ENCODE results near the gene TOP1. TPM values are rescaled to one million over a fixed set of nuclear protein-coding genes. Genes with fewer than 3 reads are reported as not detected.

Gene TOP1
- total RNA-seq, 1 experiment from 2014 or later, result 144 TPM

DNA sequence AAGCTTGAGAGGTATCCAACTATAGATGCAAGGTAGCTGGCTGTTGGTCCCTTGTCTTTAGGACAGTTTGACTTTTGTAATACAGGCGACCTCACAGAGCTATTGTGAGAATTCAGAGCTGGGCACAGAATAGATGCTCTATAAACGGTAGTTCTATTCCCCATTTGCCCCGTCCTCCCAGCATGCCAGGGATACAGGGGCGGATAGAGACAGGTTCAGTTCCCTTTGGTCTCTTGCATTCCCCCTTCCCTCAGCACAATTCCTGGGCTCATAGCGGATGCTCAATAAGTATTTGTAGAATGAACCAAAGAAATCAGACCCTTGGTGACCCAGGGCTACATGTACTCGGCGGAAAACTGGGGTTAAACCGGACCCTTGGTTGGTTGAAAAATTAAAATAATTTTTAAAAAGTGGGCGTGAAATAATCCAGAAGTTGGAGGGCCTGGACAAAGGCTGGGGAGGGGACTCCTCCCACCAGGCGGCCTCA is 707 bp upstream of the TOP1 start:
- Mint-ChIP-seq H3K4me1 (ENCODE audit: low read depth, unreplicated experiment) (peaks cover 50% of the 10 kb centered on the region), H3K4me3 (ENCODE audit: unreplicated experiment) (peak overlapping the region; percentile 96), H3K36me3 (ENCODE audit: insufficient read depth, unreplicated experiment) (peaks cover 49% of the 10 kb centered on the region), H3K27ac (ENCODE audit: unreplicated experiment) (peak overlapping the region; percentile 100), H3K27me3 (ENCODE audit: insufficient read depth, unreplicated experiment) (no peaks in the 10 kb centered on the region), H3K9me3 (ENCODE audit: unreplicated experiment) (no peaks in the 10 kb centered on the region)
- TF ChIP-seq, protein P1, sequence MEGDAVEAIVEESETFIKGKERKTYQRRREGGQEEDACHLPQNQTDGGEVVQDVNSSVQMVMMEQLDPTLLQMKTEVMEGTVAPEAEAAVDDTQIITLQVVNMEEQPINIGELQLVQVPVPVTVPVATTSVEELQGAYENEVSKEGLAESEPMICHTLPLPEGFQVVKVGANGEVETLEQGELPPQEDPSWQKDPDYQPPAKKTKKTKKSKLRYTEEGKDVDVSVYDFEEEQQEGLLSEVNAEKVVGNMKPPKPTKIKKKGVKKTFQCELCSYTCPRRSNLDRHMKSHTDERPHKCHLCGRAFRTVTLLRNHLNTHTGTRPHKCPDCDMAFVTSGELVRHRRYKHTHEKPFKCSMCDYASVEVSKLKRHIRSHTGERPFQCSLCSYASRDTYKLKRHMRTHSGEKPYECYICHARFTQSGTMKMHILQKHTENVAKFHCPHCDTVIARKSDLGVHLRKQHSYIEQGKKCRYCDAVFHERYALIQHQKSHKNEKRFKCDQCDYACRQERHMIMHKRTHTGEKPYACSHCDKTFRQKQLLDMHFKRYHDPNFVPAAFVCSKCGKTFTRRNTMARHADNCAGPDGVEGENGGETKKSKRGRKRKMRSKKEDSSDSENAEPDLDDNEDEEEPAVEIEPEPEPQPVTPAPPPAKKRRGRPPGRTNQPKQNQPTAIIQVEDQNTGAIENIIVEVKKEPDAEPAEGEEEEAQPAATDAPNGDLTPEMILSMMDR (IDR thresholded peaks at IDR 0.05; ENCODE audit: insufficient read depth in 1 of 2, low read depth in 1 of 2, low read length in 1 of 2, severe bottlenecking in 1 of 2, unreplicated experiment in 1 of 2), result no peak
- Histone ChIP-seq H3K9me3 (no peaks in the 10 kb centered on the region), H3K27me3 (replicated peaks; ENCODE audit: control insufficient read depth, insufficient read depth, low read length) (no peaks in the 10 kb centered on the region), H3K36me3 (ENCODE audit: control insufficient read depth, insufficient read depth, low read length) (peaks cover 2% of the 10 kb centered on the region; the same call in 1 of the 2 replicates), H3K4me3 (ENCODE audit: low read depth, low read length) (peak overlapping the region; percentile 54), H3K4me1 (peaks cover 46% of the 10 kb centered on the region)
- ChIA-PET CTCF (interaction anchor here (0.6 to 1.5 kb wide), 7 partner anchors 10 to 107 kb away, joined by 3 to 21 read pairs (median 3); no protein-coding TSS in a partner anchor), POLR2A (interaction anchor here (0.7 to 1.5 kb wide), 5 partner anchors 10 to 83 kb away, joined by 3 to 14 read pairs (median 8); no protein-coding TSS in a partner anchor)
- TSS peak; percentile 95 for BruUV-seq (replicated peaks)
- intact Hi-C loops (cut with micrococcal nuclease; ENCODE audit: unreplicated experiment), result loop anchor here (1.0 to 2.0 kb wide), 7 partner anchors 11 to 109 kb away; partner anchors contain the start of gene PLCG1
- DNase-seq, result no peak

DNA sequence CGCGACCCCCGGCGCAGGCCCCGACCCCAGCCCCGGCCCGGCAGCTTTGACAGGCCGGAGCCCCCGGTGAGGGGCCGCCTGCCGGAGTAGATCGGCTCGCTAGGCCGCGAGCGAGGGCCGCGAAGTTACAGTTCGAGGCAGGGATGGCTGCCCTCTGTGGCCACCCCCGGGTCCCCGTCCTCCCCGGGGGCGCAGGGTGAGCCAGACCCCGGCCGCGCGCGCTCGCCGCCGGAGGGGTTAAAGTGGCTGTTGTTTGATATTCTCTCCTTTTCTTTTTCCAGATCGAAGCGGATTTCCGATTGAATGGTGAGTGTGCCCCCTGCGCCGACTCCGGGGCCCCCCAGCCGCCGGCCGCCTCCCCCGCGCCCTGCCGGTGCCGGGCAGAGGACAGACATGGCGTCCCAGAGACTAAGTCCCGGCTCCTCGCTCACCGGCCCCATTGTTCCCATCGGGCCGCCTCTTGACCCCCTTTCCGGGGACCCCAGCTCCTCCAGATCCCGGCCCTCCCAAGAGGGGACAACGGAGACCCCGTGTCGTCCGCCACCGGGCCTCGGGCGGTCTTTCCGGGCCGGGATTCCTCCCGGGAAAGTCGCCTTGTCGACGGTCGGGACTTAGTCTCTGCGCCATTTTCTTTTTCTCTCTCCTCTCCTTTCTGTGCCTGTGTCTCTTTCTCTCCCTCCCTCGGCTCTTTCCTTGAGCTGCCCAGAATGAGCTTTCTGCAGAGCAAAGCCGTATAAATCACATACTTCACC is 704 bp downstream of the TOP1 start:
- Mint-ChIP-seq H3K27ac (ENCODE audit: unreplicated experiment) (peak overlapping the region; percentile 100), H3K4me3 (ENCODE audit: unreplicated experiment) (peak overlapping the region; percentile 96), H3K4me1 (ENCODE audit: low read depth, unreplicated experiment) (peaks cover 57% of the 10 kb centered on the region), H3K27me3 (ENCODE audit: insufficient read depth, unreplicated experiment) (no peaks in the 10 kb centered on the region), H3K36me3 (ENCODE audit: insufficient read depth, unreplicated experiment) (peaks cover 63% of the 10 kb centered on the region), H3K9me3 (ENCODE audit: unreplicated experiment) (no peaks in the 10 kb centered on the region)
- Histone ChIP-seq H3K4me3 (ENCODE audit: low read depth, low read length) (peak overlapping the region; percentile 99), H3K36me3 (ENCODE audit: control insufficient read depth, insufficient read depth, low read length) (peaks cover 2% of the 10 kb centered on the region; the same call in 1 of the 2 replicates), H3K9me3 (no peaks in the 10 kb centered on the region), H3K4me1 (peaks cover 36% of the 10 kb centered on the region), H3K27me3 (replicated peaks; ENCODE audit: control insufficient read depth, insufficient read depth, low read length) (no peaks in the 10 kb centered on the region)
- intact Hi-C loops (cut with micrococcal nuclease; ENCODE audit: unreplicated experiment), result loop anchor here (2.0 kb wide), 2 partner anchors 19 to 107 kb away; partner anchors contain the start of gene PLCG1
- TF ChIP-seq, protein P1 (IDR thresholded peaks at IDR 0.05; ENCODE audit: insufficient read depth in 1 of 2, low read depth in 1 of 2, low read length in 1 of 2, severe bottlenecking in 1 of 2, unreplicated experiment in 1 of 2), result no peak
- CTCF ChIA-PET, result interaction anchor here (0.5 to 1.5 kb wide), 5 partner anchors 16 to 60 kb away, joined by 3 to 9 read pairs (median 4); no protein-coding TSS in a partner anchor
- POLR2A ChIA-PET, result interaction anchor here (1.0 kb wide), 1 partner anchor 39 kb away, joined by 4 read pairs; no protein-coding TSS in a partner anchor
- peak; percentile 56 to 77 for DNase-seq
- no TSS peak for BruUV-seq (replicated peaks)

DNA sequence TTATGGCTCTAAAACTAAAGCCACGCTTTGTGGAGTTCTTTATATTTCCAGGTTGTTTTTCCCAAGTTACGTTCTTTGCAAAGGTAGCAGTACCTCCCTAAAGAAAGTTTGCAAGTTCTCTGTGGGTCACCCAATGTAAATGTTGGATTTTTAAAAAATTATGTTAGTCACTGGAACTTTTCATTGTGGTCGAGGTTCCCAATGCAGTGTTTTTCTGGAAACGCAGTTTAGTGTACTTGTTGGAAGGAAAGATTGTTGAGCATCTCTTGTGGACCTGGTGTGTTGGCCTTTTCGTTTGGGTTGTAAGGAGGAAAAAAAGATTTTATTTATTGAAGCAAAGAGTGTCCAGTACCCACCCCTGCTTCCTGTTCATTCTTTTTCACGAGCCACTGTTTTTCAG is 1.4 kb downstream of the TOP1 start:
- intact Hi-C loops (cut with micrococcal nuclease; ENCODE audit: unreplicated experiment), result loop anchor here (1.0 kb wide), 1 partner anchor 8 kb away; no protein-coding TSS in a partner anchor
- peak overlapping the region; percentile 96 for H3K4me3 Mint-ChIP-seq (ENCODE audit: unreplicated experiment)
- H3K9me3 ChIP-seq, result no peaks in the 10 kb centered on the region
- H3K4me1 Mint-ChIP-seq (ENCODE audit: low read depth, unreplicated experiment), result peaks cover 61% of the 10 kb centered on the region
- BruUV-seq (replicated peaks), result TSS peak; percentile 42
- no peaks in the 10 kb centered on the region for H3K9me3 Mint-ChIP-seq (ENCODE audit: unreplicated experiment)
- H3K36me3 Mint-ChIP-seq (ENCODE audit: insufficient read depth, unreplicated experiment), result peaks cover 67% of the 10 kb centered on the region
- H3K27ac Mint-ChIP-seq (ENCODE audit: unreplicated experiment), result peak overlapping the region; percentile 100
- H3K4me1 ChIP-seq, result peaks cover 37% of the 10 kb centered on the region
- ChIA-PET POLR2A (interaction anchor here (0.7 to 1.0 kb wide), 2 partner anchors 12 to 39 kb away, joined by 4 to 5 read pairs; no protein-coding TSS in a partner anchor), CTCF (interaction anchor here (0.5 to 1.5 kb wide), 5 partner anchors 16 to 105 kb away, joined by 3 to 9 read pairs (median 4); no protein-coding TSS in a partner anchor)
- H3K4me3 ChIP-seq (ENCODE audit: low read depth, low read length), result peak overlapping the region; percentile 99
- no peak for DNase-seq
- peaks cover 2% of the 10 kb centered on the region; the same call in 1 of the 2 replicates for H3K36me3 ChIP-seq (ENCODE audit: control insufficient read depth, insufficient read depth, low read length)
- H3K27me3 Mint-ChIP-seq (ENCODE audit: insufficient read depth, unreplicated experiment), result no peaks in the 10 kb centered on the region
- H3K27me3 ChIP-seq (replicated peaks; ENCODE audit: control insufficient read depth, insufficient read depth, low read length), result no peaks in the 10 kb centered on the region
- TF ChIP-seq, protein P1 (IDR thresholded peaks at IDR 0.05; ENCODE audit: insufficient read depth in 1 of 2, low read depth in 1 of 2, low read length in 1 of 2, severe bottlenecking in 1 of 2, unreplicated experiment in 1 of 2), result no peak
